Activated naive CD8-positive, alpha-beta T cell treated with anti-CD3 and anti-CD28 coated beads, Interleukin-2, amount 50 U/mL, for 24 hours (primary cell): ENCODE data around the gene BFSP2.

ENCODE experiments used
- ATAC-seq: fragments of 150-1000 bp; cut with Tn5 transposase; one replicate; pipeline ENCODE4 v1.10.0; 2021
- DNase-seq: peaks from one replicate; pipeline ENCODE4 v3.0.0; 2021
- H3K27ac Mint-ChIP-seq: one replicate; pipeline ENCODE4 v1.8.0; 2021; ENCODE audit warnings: mild to moderate bottlenecking, mixed read lengths
- H3K27me3 Mint-ChIP-seq: one replicate; pipeline ENCODE4 v1.8.0; 2021; ENCODE audit warnings: mixed read lengths
- H3K36me3 Mint-ChIP-seq: one replicate; pipeline ENCODE4 v1.8.0; 2021; ENCODE audit warnings: low read depth, mixed read lengths
- H3K4me1 Mint-ChIP-seq: one replicate; pipeline ENCODE4 v1.8.0; 2021; ENCODE audit warnings: mixed read lengths
- H3K4me3 Mint-ChIP-seq: one replicate; pipeline ENCODE4 v1.8.0; 2021; ENCODE audit warnings: mild to moderate bottlenecking, moderate library complexity, mixed read lengths
- H3K9me3 Mint-ChIP-seq: one replicate; pipeline ENCODE4 v1.8.0; 2021; ENCODE audit warnings: mixed read lengths

The BFSP2 gene

GRCh38 chr3:133393691-133394474, 6.0 kb upstream of the BFSP2 start:
- no peaks in the 10 kb centered on the region for H3K36me3 Mint-ChIP-seq
- no peak overlapping the region for H3K4me3 Mint-ChIP-seq
- H3K9me3 Mint-ChIP-seq = peaks cover 4% of the 10 kb centered on the region
- no peak for ATAC-seq
- no peak overlapping the region for H3K27ac Mint-ChIP-seq
- no peaks in the 10 kb centered on the region for H3K4me1 Mint-ChIP-seq
- no peaks in the 10 kb centered on the region for H3K27me3 Mint-ChIP-seq
- DNase-seq = no peak

GRCh38 chr3:133394561-133395311, 5.1 kb upstream of the BFSP2 start:
- no peak overlapping the region for H3K27ac Mint-ChIP-seq
- H3K9me3 Mint-ChIP-seq = peaks cover 4% of the 10 kb centered on the region
- no peaks in the 10 kb centered on the region for H3K4me1 Mint-ChIP-seq
- H3K36me3 Mint-ChIP-seq = no peaks in the 10 kb centered on the region
- no peak overlapping the region for H3K4me3 Mint-ChIP-seq
- no peak for ATAC-seq
- no peaks in the 10 kb centered on the region for H3K27me3 Mint-ChIP-seq
- no peak for DNase-seq

DNA sequence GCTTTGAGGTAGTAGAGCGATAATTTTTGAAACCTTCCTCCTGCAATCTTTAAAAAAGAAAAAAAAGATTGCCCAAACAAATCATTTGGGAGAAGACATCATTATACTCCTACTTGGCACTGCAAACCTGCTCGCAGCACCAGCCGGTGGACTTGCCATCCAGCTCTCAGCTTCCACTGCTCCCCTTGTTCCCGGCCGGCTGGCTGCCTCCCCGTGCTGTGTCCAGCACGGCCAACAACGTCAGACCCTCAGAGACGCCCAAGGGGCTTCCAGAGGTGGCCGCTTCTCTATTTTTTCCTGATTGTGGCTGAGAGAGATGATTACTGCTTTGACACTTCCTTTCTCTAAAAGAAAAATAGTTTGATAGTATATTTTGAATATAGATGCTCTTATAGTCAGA, 3.0 kb upstream of the BFSP2 start:
- no peak overlapping the region for H3K27ac Mint-ChIP-seq
- no peaks in the 10 kb centered on the region for H3K4me1 Mint-ChIP-seq
- H3K27me3 Mint-ChIP-seq = no peaks in the 10 kb centered on the region
- no peak overlapping the region for H3K4me3 Mint-ChIP-seq
- ATAC-seq (no peak), DNase-seq (no peak)
- H3K9me3 Mint-ChIP-seq = peaks cover 4% of the 10 kb centered on the region
- no peaks in the 10 kb centered on the region for H3K36me3 Mint-ChIP-seq

DNA sequence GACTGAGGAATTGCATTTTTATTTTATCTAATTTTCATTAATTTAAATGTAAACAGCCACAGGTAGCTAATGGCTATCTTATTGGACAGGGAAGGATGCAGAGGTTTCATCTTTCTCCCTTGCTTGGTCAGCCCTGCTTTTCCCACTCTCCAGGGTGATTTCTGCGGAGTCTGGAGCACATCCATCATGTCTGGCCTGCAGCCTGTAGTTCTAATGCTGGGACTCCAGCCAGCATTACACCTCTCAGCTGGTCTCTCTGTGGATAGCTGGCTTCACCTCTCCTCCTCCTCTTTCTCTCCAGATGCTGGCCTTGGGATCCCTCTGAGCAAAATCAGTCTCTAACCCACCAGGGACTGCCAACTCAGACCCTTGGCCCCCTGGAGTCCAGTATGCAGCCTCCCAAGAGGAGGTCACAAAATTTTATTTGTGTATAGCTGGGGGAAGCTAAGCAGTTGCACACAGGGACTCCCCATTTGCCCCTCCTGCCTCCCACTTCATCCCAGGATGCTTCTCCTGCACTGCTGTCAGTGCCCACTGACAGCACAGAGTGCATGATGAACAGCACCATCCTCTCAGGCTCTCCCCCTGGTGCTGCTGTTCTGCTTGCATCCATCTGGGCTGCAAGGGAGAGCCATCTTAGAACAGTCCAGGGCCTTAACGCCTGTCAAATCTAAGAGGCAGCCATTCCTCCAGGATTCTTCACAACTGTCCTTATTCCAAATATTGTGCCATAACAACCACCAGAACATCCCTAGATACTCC, 1.7 kb downstream of the BFSP2 start:
- Mint-ChIP-seq H3K4me1 (no peaks in the 10 kb centered on the region), H3K27ac (no peak overlapping the region), H3K27me3 (peaks cover 2% of the 10 kb centered on the region), H3K9me3 (no peaks in the 10 kb centered on the region), H3K4me3 (no peak overlapping the region), H3K36me3 (no peaks in the 10 kb centered on the region)
- ATAC-seq = no peak
- no peak for DNase-seq

DNA sequence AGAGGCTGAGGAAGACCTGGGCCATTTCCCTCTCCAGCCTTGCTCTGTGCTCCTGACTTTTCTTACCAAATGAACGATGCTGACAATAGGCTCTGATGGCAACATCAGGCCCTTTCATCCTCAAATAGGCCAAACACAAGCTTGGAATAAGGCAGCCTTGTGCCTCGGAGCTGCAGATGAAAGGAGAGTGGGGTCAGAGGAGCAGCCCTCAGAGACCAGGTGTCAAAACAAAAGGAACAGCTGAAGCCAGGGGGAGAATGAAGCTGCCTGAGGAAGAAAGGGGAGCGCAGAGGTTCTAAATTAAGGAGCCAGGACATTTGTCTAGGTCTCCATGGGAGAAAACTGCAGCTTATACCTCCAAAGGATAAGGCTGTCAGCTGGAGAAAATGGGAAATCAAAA, 5.1 kb downstream of the BFSP2 start:
- no peaks in the 10 kb centered on the region for H3K9me3 Mint-ChIP-seq
- no peaks in the 10 kb centered on the region for H3K36me3 Mint-ChIP-seq
- no peak overlapping the region for H3K27ac Mint-ChIP-seq
- no peaks in the 10 kb centered on the region for H3K4me1 Mint-ChIP-seq
- DNase-seq (no peak), ATAC-seq (no peak)
- no peak overlapping the region for H3K4me3 Mint-ChIP-seq
- peaks cover 2% of the 10 kb centered on the region for H3K27me3 Mint-ChIP-seq

DNA sequence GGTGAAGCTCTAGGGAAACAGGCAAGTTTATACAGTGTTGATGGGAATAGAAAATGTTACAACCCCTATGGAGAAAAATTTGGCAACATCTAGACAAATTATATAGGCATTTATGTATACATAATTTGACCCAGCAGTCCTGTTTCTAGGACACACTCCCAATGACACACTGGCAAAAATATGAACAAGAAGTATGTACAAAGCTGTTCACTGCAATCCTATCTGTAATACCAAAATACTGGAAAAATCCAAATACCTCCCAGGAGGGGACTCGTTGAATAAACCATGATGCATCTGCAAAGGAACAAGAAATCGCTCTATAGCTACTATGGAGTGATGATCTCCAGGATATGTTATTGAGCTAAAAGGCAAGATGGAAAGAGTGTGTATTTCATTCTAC, 8.5 kb downstream of the BFSP2 start:
- DNase-seq (no peak), ATAC-seq (no peak)
- peaks cover 2% of the 10 kb centered on the region for H3K27me3 Mint-ChIP-seq
- no peak overlapping the region for H3K4me3 Mint-ChIP-seq
- no peak overlapping the region for H3K27ac Mint-ChIP-seq
- no peaks in the 10 kb centered on the region for H3K36me3 Mint-ChIP-seq
- H3K4me1 Mint-ChIP-seq = no peaks in the 10 kb centered on the region
- H3K9me3 Mint-ChIP-seq = no peaks in the 10 kb centered on the region

GRCh38 chr3:133408961-133409360, 9.1 kb downstream of the BFSP2 start:
- DNase-seq (no peak), ATAC-seq (no peak)
- Mint-ChIP-seq H3K9me3 (no peaks in the 10 kb centered on the region), H3K27ac (no peak overlapping the region), H3K4me1 (no peaks in the 10 kb centered on the region), H3K36me3 (no peaks in the 10 kb centered on the region), H3K27me3 (peaks cover 2% of the 10 kb centered on the region), H3K4me3 (no peak overlapping the region)

DNA sequence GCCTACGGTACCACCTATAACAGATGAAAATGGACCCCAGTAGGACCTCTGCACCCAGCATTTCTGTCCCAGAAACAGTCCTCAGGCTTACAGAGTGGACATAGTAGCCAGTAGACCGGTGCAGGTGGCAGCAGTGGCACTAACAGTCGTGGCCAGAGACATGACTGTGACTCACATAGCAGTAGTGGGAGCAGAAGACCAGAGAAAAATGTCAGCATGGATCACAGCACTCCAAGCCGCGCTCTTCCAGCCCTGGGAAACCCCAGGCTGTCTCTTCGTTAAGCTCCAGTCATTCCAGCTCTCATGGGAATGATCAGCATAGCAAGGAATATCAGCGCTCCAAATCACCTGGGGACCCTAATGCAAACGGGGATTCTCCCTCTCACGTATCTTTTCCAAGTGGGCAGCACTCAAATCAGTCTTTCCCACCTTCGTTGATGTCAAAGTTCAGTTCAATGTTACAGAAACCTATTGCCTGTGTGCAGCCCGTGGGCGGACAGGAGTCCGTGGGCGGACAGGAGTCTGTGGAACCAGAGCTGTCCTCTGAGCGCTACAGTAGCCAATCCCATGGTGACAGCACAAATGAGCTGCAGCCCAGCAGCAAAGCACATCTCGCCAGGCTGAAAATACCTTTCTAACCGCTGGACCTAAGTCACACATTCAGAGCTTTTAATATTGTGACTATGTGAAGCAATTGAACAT, 10.5 kb downstream of the BFSP2 start:
- H3K36me3 Mint-ChIP-seq = no peaks in the 10 kb centered on the region

DNA sequence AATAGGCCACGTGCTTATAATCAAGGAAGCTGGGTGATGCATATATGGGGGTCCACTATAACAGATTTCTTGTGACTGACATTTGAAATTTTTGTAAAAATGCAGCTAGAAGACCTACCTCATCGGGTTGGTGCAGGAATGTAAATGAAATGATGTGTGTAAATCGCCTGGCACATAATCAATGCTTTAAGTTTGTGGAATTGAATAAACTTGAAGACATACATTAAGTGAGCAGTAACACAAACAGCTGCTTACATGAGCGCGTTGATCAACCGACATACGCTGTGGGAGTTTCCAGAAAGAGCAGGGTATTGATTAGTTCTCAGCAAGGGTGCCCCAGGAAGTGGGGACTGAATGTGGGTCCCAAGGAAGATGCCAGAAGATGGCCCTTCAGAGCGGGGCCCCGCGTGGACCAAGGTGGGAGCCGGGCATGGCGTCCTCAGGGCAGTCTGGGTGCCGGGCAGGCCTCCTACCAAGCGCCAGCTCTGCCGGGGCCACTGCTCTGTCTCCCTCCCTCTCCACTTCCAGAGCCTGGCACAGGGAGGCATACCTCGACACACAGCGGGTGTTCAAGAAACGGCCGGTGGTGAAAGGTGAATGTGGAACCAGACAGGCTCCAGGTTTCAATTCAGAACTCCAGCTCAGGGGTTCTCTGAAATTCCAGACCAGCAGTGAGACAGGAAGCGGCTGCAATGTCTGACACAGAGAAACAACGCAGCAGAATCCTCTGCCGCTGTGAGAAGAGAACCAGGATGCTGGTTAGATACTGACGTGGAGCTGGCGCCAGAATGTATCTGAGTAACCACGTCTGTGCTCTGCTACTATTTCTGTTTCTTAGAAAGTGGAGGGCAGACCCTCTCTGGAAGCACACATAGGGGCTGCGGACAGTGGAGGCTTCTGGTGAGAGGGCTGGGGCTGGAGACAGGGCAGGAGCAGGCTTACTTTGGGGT, 12.6 kb downstream of the BFSP2 start:
- ATAC-seq (no peak), DNase-seq (no peak)
- Mint-ChIP-seq H3K9me3 (no peaks in the 10 kb centered on the region), H3K27ac (no peak overlapping the region), H3K27me3 (no peaks in the 10 kb centered on the region), H3K4me1 (no peaks in the 10 kb centered on the region), H3K36me3 (no peaks in the 10 kb centered on the region), H3K4me3 (no peak overlapping the region)

More for the DNA sequence above, 10.5 kb downstream of the BFSP2 start:
- Mint-ChIP-seq H3K4me3 (no peak overlapping the region), H3K4me1 (no peaks in the 10 kb centered on the region), H3K9me3 (no peaks in the 10 kb centered on the region), H3K27me3 (peaks cover 2% of the 10 kb centered on the region), H3K27ac (no peak overlapping the region)
- DNase-seq (no peak), ATAC-seq (no peak)

DNA sequence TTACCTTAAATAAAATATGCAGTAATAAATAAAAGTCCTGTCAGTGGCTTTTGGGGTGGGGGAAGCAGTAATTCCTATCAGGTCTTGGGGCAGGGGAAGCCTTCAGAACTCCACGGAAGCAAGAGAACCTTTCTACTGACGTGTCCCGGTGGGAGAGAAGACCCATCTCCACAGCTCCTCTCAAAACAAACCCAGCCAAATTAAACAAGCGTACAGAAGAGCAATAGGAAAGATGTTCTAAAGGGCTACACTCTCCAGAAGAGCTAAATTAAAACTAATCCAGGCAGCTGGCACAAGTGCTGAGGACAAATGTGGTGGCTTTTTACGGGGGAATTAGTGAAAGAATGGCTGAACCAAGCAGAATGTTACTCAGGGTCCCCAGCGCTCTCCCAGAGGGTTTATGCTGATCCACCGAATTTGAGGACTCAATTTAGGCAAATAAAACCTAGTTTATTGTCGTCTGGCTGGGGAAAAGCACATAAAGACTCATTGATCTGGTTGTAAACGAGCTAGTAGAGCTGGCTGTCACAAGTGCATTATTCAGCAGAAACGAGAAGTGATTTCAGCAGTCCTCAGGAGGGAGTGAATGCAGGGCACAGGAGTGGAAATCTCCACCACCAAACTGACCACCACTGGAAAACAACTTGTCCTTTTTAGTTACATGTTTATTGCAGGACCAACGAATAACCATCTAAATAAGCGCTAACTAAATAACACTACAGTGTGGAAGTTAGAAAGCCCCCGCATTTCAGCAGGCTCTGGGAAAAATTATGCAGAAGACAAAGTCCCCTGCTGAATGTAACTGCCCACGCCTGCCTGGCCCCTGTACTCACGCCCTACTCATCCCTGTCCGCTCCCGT, 13.5 kb downstream of the BFSP2 start:
- H3K27ac Mint-ChIP-seq = no peak overlapping the region

DNA sequence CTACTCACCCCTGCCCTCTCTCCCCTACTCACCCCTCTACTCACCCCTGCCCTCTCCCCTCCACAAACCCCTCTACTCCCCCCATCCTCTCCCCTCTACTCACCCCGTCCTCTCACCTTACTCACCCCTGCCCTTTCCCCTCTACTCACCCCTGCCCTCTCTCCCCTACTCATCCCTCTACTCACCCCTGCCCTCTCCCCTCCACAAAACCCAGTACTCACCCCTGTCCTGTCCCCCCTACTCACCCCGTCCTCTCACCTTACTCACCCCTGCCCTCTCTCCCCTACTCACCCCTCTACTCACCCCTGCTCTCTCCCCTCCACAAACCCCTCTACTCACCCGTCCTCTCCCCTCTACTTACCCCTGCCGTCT, 14.2 kb downstream of the BFSP2 start:
- Mint-ChIP-seq H3K36me3 (no peaks in the 10 kb centered on the region), H3K9me3 (no peaks in the 10 kb centered on the region), H3K4me3 (no peak overlapping the region), H3K27me3 (no peaks in the 10 kb centered on the region), H3K27ac (no peak overlapping the region), H3K4me1 (no peaks in the 10 kb centered on the region)
- DNase-seq (no peak), ATAC-seq (no peak)

More for the DNA sequence above, 13.5 kb downstream of the BFSP2 start:
- Mint-ChIP-seq H3K4me3 (no peak overlapping the region), H3K36me3 (no peaks in the 10 kb centered on the region), H3K27me3 (no peaks in the 10 kb centered on the region), H3K9me3 (no peaks in the 10 kb centered on the region), H3K4me1 (no peaks in the 10 kb centered on the region)
- no peak for DNase-seq
- no peak for ATAC-seq

DNA sequence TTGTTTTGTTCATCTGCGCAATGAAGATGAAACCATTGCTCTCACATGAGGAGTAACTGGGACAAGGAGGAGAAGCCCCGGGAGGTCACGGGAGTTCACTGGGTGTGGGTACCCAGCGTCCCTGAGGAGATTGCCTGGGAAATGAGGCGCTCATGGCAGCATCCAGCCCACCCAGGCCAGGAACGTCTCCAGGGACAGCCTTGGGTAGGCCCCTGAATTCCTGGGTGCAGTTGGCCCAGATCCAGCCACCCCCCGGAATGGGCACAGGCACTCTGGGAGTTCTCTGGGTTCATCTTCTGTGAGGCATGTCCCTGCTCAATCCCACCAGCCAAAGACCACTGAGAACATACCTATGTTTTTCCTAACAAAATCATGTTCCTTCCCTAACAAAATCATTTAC, 18.5 kb downstream of the BFSP2 start:
- Mint-ChIP-seq H3K36me3 (no peaks in the 10 kb centered on the region), H3K9me3 (no peaks in the 10 kb centered on the region), H3K4me1 (no peaks in the 10 kb centered on the region), H3K4me3 (no peak overlapping the region), H3K27me3 (no peaks in the 10 kb centered on the region), H3K27ac (no peak overlapping the region)
- no peak for ATAC-seq
- no peak for DNase-seq
